HG02973 (cell line): Measurements from ENCODE around the gene PER2.
A peak's percentile ranks its signal among the peaks of the same experiment; 100 is the strongest.

Source experiments
- ATAC-seq: cut with Tn5 transposase; IDR thresholded peaks from one replicate; pipeline ENCODE4 v1.9.1; 2021; ENCODE audit warnings: moderate library complexity; ENCODE audit not compliant: unreplicated experiment

Gene PER2

GRCh38 chr2:238250896-238251295 lies 37.5 kb downstream of the PER2 start:
- no peak for ATAC-seq

- no peak for ATAC-seq
Measured at GRCh38 chr2:238247841-238248453, 40.5 kb downstream of the PER2 start.

GRCh38 chr2:238247002-238247822 lies 41.2 kb downstream of the PER2 start:
- ATAC-seq, result no peak

GRCh38 chr2:238244151-238244550 lies 44.3 kb downstream of the PER2 start:
- ATAC-seq, result no peak

- ATAC-seq, result no peak
Measured at GRCh38 chr2:238243496-238244076, 44.8 kb downstream of the PER2 start.

- no peak for ATAC-seq
Measured at GRCh38 chr2:238242731-238243495, 45.5 kb downstream of the PER2 start.

GRCh38 chr2:238241970-238242369 lies 46.4 kb downstream of the PER2 start:
- no peak for ATAC-seq

- no peak for ATAC-seq
Measured at GRCh38 chr2:238240757-238241711, 47.4 kb downstream of the PER2 start.

GRCh38 chr2:238239863-238240756 lies 48.3 kb downstream of the PER2 start, which contains the start of gene HES6:
Gene HES6, minus strand, starts transcription at chr2:238240038. Its CDS starts 133 bp downstream, at chr2:238239905.
- ATAC-seq, result peak; percentile 88

- no peak for ATAC-seq
Measured at GRCh38 chr2:238239543-238239862, 48.9 kb downstream of the PER2 start.

- no peak for ATAC-seq
Measured at GRCh38 chr2:238238766-238239542, 49.5 kb downstream of the PER2 start.

GRCh38 chr2:238238311-238238765 lies 50.1 kb downstream of the PER2 start:
- no peak for ATAC-seq

GRCh38 chr2:238237431-238238135 lies 50.8 kb downstream of the PER2 start:
- ATAC-seq, result no peak

GRCh38 chr2:238236571-238236970 lies 51.8 kb downstream of the PER2 start:
- no peak for ATAC-seq

GRCh38 chr2:238235856-238236255 lies 52.6 kb downstream of the PER2 start:
- ATAC-seq, result no peak

- ATAC-seq, result no peak
Measured at GRCh38 chr2:238235331-238235732, 53.1 kb downstream of the PER2 start.

- ATAC-seq, result no peak
Measured at GRCh38 chr2:238233625-238234024, 54.8 kb downstream of the PER2 start.

GRCh38 chr2:238231809-238232208 lies 56.6 kb downstream of the PER2 start:
- ATAC-seq, result no peak
